GM19240 (cell line): ENCODE data around the gene NRP2.

ENCODE experiments used
- DNase-seq: peaks from one replicate; pipeline ENCODE4 v3.0.0; 2011; ENCODE audit warnings: low spot score; ENCODE audit not compliant: insufficient read length

NRP2 gene

DNA sequence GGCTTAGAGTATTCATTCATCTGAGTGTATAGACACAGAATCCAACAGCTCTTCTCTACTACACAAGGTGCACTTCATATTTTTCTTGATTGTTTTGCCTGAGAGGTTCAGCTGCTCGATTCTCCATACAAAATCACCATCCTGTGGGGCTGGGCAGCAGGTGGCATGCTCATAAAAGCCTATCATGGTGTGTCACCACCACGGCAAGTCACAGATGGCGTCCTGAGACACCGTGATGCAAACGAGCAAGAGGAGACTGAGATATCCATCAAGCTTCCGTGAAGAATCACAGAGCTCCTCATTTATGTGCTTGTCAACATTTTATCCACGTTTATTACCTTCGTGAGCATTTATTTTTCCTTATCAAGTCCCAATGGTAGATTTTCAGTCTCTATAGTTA lies 22.4 kb upstream of the NRP2 start:
- DNase-seq, result no peak

GRCh38 chr2:205660521-205661124 lies 21.7 kb upstream of the NRP2 start:
- DNase-seq, result no peak

DNA sequence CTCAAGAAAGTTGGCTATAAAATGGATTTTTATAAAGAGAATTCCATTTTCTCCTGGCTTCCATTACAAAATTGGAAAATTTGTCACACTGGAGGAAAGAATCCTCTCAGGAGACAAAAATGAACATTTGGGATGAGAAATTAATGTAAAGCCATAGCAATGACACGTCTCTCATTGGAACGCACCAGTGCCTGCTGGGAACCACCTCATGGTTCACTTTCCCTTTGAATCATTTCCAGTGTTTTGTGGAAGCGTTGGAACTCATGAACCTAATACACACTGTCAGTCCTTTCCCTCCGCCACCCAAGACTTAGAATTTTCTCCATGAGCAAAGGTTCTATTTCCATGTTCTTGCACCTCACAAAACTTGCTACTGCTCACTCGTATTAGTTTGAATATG lies 21.0 kb upstream of the NRP2 start:
- DNase-seq, result no peak

- DNase-seq, result no peak
Observed at GRCh38 chr2:205662206-205662965, 19.9 kb upstream of the NRP2 start.

DNA sequence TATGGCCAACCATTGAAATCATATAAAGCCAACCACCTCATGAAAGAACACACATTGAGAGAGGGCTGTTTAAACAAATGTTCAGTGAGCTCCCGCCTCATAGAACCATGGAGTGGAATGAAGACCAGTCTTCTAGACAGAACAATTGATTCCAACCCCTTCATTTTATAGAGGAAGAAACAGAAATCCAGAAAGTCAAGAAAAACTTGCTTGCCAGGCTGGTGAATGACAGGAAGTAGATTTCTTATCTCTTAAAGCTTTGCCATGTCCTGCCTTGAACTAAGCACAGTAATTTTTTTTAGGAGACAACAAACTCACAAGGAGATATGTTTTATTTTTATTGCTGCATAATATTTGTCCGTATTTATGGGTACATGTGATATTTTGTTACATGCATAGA lies 16.5 kb upstream of the NRP2 start:
- no peak for DNase-seq

DNA sequence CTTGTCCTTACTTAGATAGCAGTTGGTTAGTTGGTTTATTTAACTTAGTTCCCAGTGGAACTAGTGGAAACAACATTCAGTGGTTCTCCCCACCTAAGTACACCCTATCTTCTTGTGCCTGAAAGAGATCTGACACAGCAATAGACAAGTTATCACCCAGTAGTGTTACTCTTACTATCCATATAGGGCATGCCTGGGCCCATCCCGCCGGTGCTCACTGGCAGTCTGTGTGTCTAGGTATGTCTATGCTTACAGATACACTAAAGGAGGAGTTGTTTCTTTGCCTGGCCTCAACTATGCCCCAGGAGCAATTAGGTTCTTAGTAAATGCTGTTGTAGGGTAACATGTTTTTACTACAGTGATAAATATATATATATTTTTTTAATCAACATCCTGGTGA lies 12.0 kb upstream of the NRP2 start:
- DNase-seq, result no peak

- DNase-seq, result no peak
Observed at GRCh38 chr2:205673312-205673711, 9.0 kb upstream of the NRP2 start.

- no peak for DNase-seq
Observed at GRCh38 chr2:205675861-205676516, 6.3 kb upstream of the NRP2 start.

- no peak for DNase-seq
Observed at GRCh38 chr2:205678541-205679142, 3.7 kb upstream of the NRP2 start.

DNA sequence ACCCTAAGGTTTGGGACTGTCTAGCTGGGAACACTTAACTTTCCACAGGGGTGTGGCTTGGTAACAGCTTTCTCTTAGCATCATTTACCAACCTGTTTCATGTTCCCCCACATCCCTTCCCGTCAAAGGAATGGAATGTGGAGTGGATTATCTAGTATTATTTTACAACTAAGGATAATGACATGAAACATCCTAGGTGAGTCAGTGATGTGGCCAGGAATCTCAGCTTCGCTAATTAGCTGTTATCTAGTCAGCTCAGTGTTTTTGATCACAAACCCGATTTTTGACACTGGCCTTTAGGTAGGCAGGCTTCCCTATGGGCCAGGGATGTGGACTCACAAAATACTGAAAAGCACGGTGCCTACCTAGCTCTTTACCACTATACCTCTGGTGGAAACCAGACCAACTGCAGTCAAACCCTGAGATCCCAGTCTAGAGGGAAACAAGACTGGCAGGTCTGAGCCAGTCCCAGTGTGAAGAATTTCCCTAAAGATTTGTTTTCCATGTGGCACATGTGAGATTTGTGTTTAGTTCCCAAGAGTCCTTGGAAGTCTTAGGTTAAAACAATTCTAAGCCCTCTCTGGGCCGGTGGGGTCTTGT lies 2.8 kb upstream of the NRP2 start:
- DNase-seq, result no peak

DNA sequence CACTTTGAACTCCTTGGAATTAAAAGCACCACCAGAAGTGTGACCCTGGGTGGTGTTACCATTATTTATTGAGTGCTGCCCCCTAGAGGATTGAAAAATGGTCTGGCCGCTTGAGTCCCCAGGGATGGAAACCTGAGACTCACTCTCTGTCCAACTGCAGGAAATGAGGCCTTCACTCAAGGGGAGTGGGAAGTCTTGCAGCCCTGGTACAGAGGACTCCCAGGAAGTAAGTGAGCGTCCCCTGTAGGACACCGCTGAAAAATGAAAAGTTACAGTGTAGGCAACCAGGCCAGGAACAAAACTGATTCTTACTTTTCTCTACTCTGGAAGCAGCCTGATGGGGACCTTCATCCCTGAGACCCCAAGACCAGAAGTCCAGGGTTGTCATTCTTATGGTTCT lies 2.2 kb upstream of the NRP2 start:
- peak; percentile 26 for DNase-seq

DNA sequence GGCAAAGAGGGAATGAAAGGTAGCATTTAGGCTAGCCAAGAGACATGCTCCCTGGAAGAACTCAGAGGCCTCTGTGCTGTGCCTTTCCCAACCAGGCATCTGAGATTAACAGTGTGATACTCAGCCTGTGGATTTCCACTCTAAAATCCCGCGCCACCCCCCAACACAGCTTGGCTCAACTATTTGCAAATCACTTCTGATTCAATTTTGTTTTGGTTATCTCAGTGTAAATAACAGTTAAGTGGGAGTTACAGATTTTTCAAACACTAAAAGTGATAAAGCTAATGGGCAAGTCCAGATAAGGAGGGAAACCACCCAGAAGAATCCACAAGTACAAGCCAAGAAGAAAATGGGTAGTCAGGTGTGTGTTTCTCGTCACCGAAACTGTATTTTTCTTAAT lies 1.4 kb upstream of the NRP2 start:
- DNase-seq, result no peak

- no peak for DNase-seq
Observed at GRCh38 chr2:205681401-205682238, 681 bp upstream of the NRP2 start.

- no peak for DNase-seq
Observed at GRCh38 chr2:205682971-205683501, 735 bp downstream of the NRP2 start.

- no peak for DNase-seq
Observed at GRCh38 chr2:205683502-205684367, 1.4 kb downstream of the NRP2 start.

- DNase-seq, result no peak
Observed at GRCh38 chr2:205684871-205685313, 2.6 kb downstream of the NRP2 start.

DNA sequence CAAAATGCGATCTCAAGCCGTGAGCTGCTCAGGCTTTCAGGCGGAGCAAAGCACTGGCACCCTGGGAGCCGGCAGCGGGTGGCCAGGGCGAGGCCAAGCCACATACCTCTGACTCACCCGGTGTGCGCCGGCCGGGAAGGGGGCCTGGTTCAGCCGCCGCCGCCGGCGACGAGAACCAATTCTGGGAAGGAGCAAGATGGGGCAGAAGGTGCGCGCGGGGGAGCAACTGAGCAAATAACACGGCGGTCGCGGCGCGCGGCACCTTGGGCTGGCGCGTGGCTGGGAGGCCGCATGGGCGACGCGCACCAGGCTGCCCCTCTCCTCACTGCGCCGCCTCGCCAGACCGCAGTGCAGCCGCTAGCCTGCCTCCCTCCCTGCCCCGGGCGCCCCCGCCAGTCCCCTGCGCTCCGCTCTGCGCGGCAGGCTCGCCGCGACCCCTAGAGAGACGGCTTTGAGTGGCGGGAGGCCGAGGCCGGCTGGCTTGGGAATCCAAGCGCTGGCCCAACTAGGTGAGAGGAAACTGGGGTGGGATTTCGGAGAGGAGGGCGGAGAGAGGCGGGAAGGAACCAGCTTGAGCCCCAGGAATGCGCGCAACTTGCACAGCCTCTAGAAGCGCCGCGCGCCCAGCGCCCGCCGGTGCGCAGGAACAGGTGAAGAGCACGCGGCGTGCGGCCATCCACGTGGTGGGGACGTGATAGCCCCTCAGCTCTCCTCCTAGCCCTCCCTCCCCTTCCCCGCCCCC lies 3.2 kb downstream of the NRP2 start:
- DNase-seq, result no peak

GRCh38 chr2:205686056-205686782 lies 3.9 kb downstream of the NRP2 start:
- DNase-seq, result no peak
